Mammary epithelial cell (primary cell): ENCODE measurements around the gene PLP1.

Experiments
- CTCF ChIP-seq, 2 donors: IDR thresholded peaks in 1 of 2; conservative IDR thresholded peaks in 1 of 2; 2 replicates each; pipeline ENCODE4 v1.5.1; 2011 to 2012; ENCODE audit warnings: inconsistent platforms in 2 of 2, low read length in 2 of 2, mild to moderate bottlenecking in 2 of 2, control low read depth in 1 of 2, low read depth in 1 of 2; ENCODE audit not compliant: insufficient read depth in 1 of 2; ENCODE audit errors: extremely low read depth in 1 of 2
- EZH2 ChIP-seq: IDR thresholded peaks from 2 replicates; pipeline ENCODE4 v1.6.1; 2012; ENCODE audit warnings: low read length, inconsistent platforms, borderline replicate concordance

GRCh38 chrX:103792916-103793544 lies 16.4 kb downstream of the PLP1 start:
- no peak for TF ChIP-seq CTCF (conservative IDR thresholded peaks at IDR 0.05 in 1 of 2, IDR thresholded peaks at IDR 0.05 in 1 of 2; ENCODE audit: extremely low read depth in 1 of 2, insufficient read depth in 1 of 2, low read depth in 1 of 2, low read length in 2 of 2)
- no peak for TF ChIP-seq EZH2
